ENCODE results near the gene RPL4. TPM values are rescaled to one million over a fixed set of nuclear protein-coding genes. Genes with fewer than 3 reads are reported as not detected.

RPL4 gene
- total RNA-seq, result 1,000 to 10,000 TPM; 2,498 to 2,528 TPM

DNA sequence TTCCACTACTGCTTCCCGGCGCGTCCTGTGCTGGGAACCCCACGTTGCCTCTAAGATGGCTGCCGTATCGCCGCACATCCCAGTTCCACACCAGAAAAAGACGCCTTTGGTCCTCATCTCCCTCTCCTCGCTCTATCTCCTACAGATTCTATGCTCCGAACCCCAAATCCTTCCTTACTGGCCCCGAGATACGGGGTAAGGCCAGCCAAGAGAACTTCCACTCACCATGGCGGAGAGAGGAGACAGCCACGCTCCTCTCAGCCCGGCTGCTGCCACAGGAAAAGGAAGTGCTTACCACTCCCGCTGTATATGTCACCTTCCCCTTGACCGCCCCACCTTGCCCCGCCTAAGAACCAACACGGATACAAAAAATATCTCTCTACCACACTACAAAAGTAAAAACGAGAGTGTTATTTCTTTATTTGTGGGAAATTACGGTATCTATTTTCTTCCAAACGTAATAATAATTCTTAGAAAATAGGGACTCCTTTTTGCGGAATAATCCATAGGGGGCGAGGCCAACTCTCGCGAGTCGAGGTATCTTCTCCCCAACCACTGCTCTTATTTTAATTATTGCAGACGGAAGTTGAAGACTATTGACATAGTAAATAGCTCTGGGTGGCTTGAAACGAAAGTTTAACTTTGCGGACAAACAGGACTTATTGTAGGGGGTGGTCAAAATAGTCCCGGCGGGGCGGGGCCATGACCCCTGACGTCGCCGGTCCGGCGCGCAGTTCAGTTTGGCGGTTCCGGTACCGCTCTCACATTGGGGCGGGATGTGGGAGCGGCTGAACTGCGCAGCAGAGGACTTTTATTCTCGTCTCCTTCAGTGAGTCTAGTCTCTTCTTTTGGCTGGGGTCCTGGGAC is at the start of gene RPL4, which contains the start of gene ZWILCH:
Gene RPL4, minus strand, starts transcription at position 293 of the 867 bp plus-strand sequence. Its CDS starts 65 bp downstream, at position 228.
Gene ZWILCH, plus strand, starts transcription at position 764 of the 867 bp plus-strand sequence. Its CDS starts 13 bp downstream, at position 777.
- ChIA-PET CTCF (interaction anchor here (0.6 to 1.8 kb wide), 6 partner anchors 19 to 216 kb away, joined by 3 to 6 read pairs (median 3); partner anchors contain the start of gene MAP2K1), POLR2A (interaction anchor here (0.6 to 2.6 kb wide), 18 partner anchors 8 to 562 kb away, joined by 3 to 21 read pairs (median 4); partner anchors contain the start of genes MAP2K1 and TIPIN)
- peaks cover 61% of the 10 kb centered on the region for H3K4me1 Mint-ChIP-seq (ENCODE audit: low read depth)
- H3K27ac Mint-ChIP-seq, result peak within 1 kb of the TSS; percentile 99
- H3K9me3 Mint-ChIP-seq (ENCODE audit: insufficient read depth), result no peaks in the 10 kb centered on the region
- DNase-seq (peak; percentile 88), ATAC-seq (peak; percentile 89)
- H3K27me3 Mint-ChIP-seq (ENCODE audit: low read depth), result no peaks in the 10 kb centered on the region
- peaks cover 58% of the 10 kb centered on the region for H3K36me3 Mint-ChIP-seq (ENCODE audit: low read depth)
- peak within 1 kb of the TSS; percentile 98 for H3K4me3 Mint-ChIP-seq

DNA sequence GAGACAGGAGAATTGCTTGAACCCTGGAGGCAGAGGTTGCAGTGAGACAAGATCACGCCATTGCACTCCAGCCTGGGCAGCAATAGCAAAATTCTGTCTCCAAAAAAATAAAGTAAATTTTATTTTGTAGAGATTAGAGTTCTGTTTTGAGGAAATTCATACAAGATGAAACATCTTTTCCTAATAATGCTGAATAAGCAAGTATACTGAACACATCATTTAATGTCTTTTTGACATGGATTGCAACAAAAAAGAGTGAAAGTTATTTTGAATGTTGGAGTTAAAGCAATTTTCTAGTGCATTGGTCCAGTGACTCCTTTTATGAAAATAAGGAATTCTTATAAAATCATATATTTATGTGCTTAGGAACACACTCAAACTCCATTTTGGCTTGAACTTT is 40.6 kb upstream of the RPL4 start:
- no peak overlapping the region for H3K27ac Mint-ChIP-seq
- H3K36me3 Mint-ChIP-seq (ENCODE audit: low read depth), result peaks cover 40% of the 10 kb centered on the region
- H3K9me3 Mint-ChIP-seq (ENCODE audit: insufficient read depth), result no peaks in the 10 kb centered on the region
- POLR2A ChIA-PET, result no interaction called here
- CTCF ChIA-PET, result no interaction called here
- no peak overlapping the region for H3K4me3 Mint-ChIP-seq
- no peak for ATAC-seq
- H3K4me1 Mint-ChIP-seq (ENCODE audit: low read depth), result no peaks in the 10 kb centered on the region
- H3K27me3 Mint-ChIP-seq (ENCODE audit: low read depth), result no peaks in the 10 kb centered on the region
- DNase-seq, result no peak

DNA sequence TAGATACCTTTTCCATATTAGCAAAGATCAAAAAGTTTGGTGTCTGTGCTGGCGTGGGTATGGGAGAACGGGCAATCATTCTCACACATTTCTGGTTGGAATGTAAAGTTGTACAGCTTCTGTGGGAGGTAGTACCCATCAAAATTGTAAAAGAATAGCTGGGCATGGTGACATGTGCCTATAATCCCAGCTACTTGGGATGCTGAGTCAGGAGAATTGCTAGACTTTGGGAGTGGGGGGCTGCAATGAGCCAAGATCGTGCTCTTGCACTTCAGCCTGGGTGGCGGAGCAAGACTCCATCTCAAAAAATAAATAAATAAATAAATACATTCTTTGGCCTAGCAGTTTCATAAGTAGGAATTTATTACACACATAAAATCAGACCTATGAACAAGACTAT is 38.2 kb upstream of the RPL4 start:
- CTCF ChIA-PET, result interaction anchor here (1.0 to 1.6 kb wide), 2 partner anchors 17 to 24 kb away, joined by 3 to 5 read pairs; no protein-coding TSS in a partner anchor
- POLR2A ChIA-PET, result interaction anchor here (1.1 kb wide), 1 partner anchor 19 kb away, joined by 4 read pairs; no protein-coding TSS in a partner anchor
- H3K27me3 Mint-ChIP-seq (ENCODE audit: low read depth), result no peaks in the 10 kb centered on the region

DNA sequence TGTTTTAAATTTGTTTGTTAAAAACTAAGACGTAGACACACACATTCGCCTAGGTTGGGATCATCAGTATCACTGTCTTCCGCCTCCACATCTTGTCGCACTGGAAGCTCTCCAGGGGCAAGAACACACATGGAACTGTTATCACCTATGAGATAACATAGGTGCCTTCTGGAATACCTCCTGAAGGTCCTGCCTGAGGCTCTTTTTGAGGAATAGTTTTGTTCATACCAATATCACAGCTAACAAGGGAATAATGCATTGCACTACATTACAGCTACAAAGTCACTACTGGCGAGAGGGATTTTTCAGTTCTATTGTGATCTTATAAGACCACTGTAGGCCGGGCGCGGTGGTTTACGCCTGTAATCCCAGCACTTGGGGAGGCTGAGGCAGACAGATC is 30.4 kb upstream of the RPL4 start:
- ChIA-PET POLR2A (interaction anchor here (0.6 to 1.2 kb wide), 4 partner anchors 24 to 232 kb away, joined by 3 to 4 read pairs (median 3); partner anchors contain the start of gene ZWILCH), CTCF (no interaction called here)
- H3K36me3 Mint-ChIP-seq (ENCODE audit: low read depth), result peaks cover 49% of the 10 kb centered on the region
- H3K4me3 Mint-ChIP-seq, result no peak overlapping the region
- no peak for ATAC-seq
- H3K4me1 Mint-ChIP-seq (ENCODE audit: low read depth), result no peaks in the 10 kb centered on the region
- H3K27ac Mint-ChIP-seq, result no peak overlapping the region
- no peaks in the 10 kb centered on the region for H3K9me3 Mint-ChIP-seq (ENCODE audit: insufficient read depth)
- H3K27me3 Mint-ChIP-seq (ENCODE audit: low read depth), result no peaks in the 10 kb centered on the region
- DNase-seq, result no peak

More for the DNA sequence above, 38.2 kb upstream of the RPL4 start:
- ATAC-seq (no peak), DNase-seq (no peak)
- H3K27ac Mint-ChIP-seq, result no peak overlapping the region
- H3K9me3 Mint-ChIP-seq (ENCODE audit: insufficient read depth), result no peaks in the 10 kb centered on the region
- peaks cover 45% of the 10 kb centered on the region for H3K36me3 Mint-ChIP-seq (ENCODE audit: low read depth)
- no peak overlapping the region for H3K4me3 Mint-ChIP-seq
- H3K4me1 Mint-ChIP-seq (ENCODE audit: low read depth), result no peaks in the 10 kb centered on the region

DNA sequence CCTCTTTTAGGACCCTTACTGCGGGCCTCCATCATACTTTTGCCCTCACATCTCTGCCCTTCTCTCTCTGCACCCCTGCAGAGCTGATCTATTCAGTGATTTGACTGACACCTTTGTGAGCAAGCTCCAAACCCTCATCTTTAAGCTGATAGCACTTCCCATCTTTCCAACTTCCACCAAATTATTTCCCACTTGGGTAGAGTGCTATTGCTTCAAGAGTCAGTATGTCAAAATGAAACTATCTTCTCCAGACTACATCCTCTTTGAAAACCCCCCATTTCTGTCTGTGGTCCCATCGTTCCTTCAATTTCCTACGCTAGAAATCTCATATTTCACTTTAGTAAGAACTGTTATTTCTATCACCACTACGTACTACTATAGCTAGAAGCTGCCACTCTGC is 20.2 kb upstream of the RPL4 start:
- CTCF ChIA-PET, result interaction anchor here (2.6 kb wide), 1 partner anchor 26 kb away, joined by 7 read pairs; no protein-coding TSS in a partner anchor
- POLR2A ChIA-PET, result no interaction called here
- Mint-ChIP-seq H3K27ac (peak overlapping the region; percentile 7), H3K36me3 (ENCODE audit: low read depth) (peaks cover 55% of the 10 kb centered on the region), H3K27me3 (ENCODE audit: low read depth) (no peaks in the 10 kb centered on the region), H3K4me3 (no peak overlapping the region), H3K4me1 (ENCODE audit: low read depth) (peaks cover 7% of the 10 kb centered on the region), H3K9me3 (ENCODE audit: insufficient read depth) (no peaks in the 10 kb centered on the region)
- ATAC-seq (no peak), DNase-seq (no peak)

DNA sequence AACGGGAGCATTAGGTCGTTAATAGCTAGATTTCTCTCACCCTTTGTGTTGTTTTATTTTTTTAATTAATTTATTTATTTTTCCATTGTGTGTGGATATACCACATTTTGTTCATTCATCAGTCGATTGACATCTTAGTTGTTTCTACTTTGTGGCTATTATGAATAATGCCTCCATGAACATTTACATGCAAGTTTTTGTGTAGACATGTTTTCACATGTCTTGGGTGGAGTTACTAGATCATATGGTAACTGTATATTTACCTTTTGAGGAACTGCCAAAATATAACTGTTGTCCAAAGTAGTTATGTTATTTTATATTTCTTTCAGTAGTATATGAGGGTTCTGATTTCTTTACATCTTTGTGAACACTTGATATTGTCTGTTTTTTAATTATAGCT is 19.3 kb upstream of the RPL4 start:
- H3K4me1 Mint-ChIP-seq (ENCODE audit: low read depth), result peaks cover 7% of the 10 kb centered on the region
- CTCF ChIA-PET, result interaction anchor here (0.9 to 2.6 kb wide), 2 partner anchors 19 to 25 kb away, joined by 3 to 7 read pairs; partner anchors contain the start of genes RPL4 and ZWILCH

DNA sequence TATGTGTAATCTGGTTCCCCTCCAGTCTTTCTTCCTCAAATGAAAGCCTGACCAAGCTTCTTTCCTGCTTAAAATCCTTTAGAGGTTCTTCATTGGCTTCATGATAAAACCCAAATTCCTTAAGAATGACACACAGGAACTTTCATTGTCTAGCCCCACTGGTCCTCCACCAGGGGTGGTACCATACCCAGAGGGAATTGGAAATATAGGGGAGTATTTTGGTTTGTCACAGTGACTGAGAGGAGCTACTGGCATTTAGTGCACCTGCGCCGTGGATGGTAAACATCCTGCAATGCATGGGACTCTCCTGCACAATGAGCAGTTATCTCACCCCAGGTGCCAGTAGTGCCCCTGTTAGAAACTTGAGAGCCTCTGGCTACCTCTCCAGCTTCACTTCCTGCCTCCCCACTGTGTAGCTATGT is 11.3 kb upstream of the RPL4 start:
- no peaks in the 10 kb centered on the region for H3K9me3 Mint-ChIP-seq (ENCODE audit: insufficient read depth)
- peaks cover 42% of the 10 kb centered on the region for H3K36me3 Mint-ChIP-seq (ENCODE audit: low read depth)
- H3K4me1 Mint-ChIP-seq (ENCODE audit: low read depth), result no peaks in the 10 kb centered on the region
- ChIA-PET POLR2A (no interaction called here), CTCF (no interaction called here)
- no peaks in the 10 kb centered on the region for H3K27me3 Mint-ChIP-seq (ENCODE audit: low read depth)
- no peak for DNase-seq
- peak overlapping the region; percentile 8 for H3K27ac Mint-ChIP-seq
- no peak overlapping the region for H3K4me3 Mint-ChIP-seq
- no peak for ATAC-seq

More for the DNA sequence above, 19.3 kb upstream of the RPL4 start:
- H3K27me3 Mint-ChIP-seq (ENCODE audit: low read depth), result no peaks in the 10 kb centered on the region
- DNase-seq (no peak), ATAC-seq (no peak)
- no peaks in the 10 kb centered on the region for H3K9me3 Mint-ChIP-seq (ENCODE audit: insufficient read depth)
- no peak overlapping the region for H3K4me3 Mint-ChIP-seq
- peaks cover 50% of the 10 kb centered on the region for H3K36me3 Mint-ChIP-seq (ENCODE audit: low read depth)
- no peak overlapping the region for H3K27ac Mint-ChIP-seq
- POLR2A ChIA-PET, result no interaction called here

DNA sequence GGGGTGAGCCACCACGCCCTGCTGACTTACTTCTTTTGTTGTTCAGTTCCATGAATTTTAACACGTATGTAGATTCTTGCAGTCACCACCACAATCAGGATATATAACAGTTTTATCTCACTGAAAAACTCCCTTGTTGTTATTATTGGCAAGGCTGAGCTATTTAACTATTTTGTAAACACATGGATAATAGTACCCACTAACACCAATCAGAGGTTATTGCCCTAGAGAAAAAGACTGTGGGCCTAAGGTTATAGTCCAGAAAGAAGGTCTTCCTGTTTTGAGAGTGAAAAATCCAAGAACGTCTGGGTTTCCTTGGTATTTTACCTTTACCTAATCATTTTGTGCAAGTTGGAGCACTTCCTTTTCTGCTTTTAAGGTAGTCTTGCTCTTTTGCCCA is 9.9 kb upstream of the RPL4 start:
- Mint-ChIP-seq H3K4me3 (no peak overlapping the region), H3K9me3 (ENCODE audit: insufficient read depth) (no peaks in the 10 kb centered on the region), H3K36me3 (ENCODE audit: low read depth) (peaks cover 46% of the 10 kb centered on the region), H3K27ac (no peak overlapping the region), H3K27me3 (ENCODE audit: low read depth) (no peaks in the 10 kb centered on the region), H3K4me1 (ENCODE audit: low read depth) (no peaks in the 10 kb centered on the region)
- ATAC-seq, result no peak
- ChIA-PET CTCF (interaction anchor here (2.2 kb wide), 1 partner anchor 16 kb away, joined by 7 read pairs; no protein-coding TSS in a partner anchor), POLR2A (no interaction called here)
- DNase-seq, result no peak

DNA sequence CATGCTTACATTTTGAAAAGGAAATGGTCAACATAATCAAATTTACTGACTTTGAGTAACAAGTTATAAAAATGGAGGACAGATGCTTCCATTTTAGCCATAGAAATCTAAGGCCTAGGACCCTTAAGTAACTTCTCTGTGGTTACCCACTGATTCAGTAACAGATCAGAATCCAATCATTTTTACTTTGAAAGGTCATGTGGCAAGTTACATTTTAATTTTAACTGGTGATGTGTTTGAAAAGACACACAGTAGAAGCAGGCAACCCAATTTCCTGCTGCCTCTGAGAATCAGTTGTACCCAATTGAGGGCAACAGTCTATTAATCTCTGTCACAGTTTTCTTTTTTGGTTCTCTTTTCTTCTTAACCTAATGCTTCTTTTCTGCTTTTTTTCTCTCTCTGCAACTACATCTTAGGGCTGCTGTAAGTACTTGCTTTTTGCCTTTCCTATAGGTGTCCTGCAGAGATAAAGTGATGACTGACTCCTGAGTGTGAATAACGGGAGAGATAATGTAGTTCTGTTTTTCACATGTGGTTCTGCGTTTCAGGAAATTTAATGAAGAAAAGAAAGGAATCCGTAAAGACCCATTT is 3.7 kb upstream of the RPL4 start:
- no peak for DNase-seq
- Mint-ChIP-seq H3K36me3 (ENCODE audit: low read depth) (peaks cover 32% of the 10 kb centered on the region), H3K4me1 (ENCODE audit: low read depth) (peaks cover 29% of the 10 kb centered on the region), H3K4me3 (peak overlapping the region; percentile 17), H3K9me3 (ENCODE audit: insufficient read depth) (no peaks in the 10 kb centered on the region), H3K27me3 (ENCODE audit: low read depth) (no peaks in the 10 kb centered on the region), H3K27ac (peak overlapping the region; percentile 9)
- no peak for ATAC-seq
- ChIA-PET CTCF (interaction anchor here (0.6 to 3.1 kb wide), 2 partner anchors 10 to 127 kb away, joined by 4 to 20 read pairs; partner anchors contain the start of gene SNAPC5), POLR2A (no interaction called here)

DNA sequence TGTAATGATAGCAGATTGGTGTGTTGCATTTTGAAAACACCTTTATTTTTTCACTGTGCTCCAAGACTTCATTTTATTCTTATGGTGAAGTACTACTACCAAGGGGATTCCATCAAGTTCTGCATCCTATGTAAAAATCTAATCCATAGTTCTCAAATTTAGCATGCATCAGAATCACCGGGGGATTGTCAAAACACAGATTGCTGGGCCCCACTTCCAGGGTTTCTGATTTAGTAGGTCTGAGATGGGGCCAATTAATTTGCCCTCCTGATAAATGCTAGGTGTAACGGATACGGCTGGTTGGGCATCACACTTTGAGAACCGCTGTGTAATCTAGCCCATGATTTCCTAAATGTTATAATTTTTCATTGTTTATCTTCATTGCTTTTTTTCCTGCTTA is 1.2 kb upstream of the RPL4 start:
- ATAC-seq (no peak), DNase-seq (no peak)
- peaks cover 53% of the 10 kb centered on the region for H3K36me3 Mint-ChIP-seq (ENCODE audit: low read depth)
- H3K4me1 Mint-ChIP-seq (ENCODE audit: low read depth), result peaks cover 52% of the 10 kb centered on the region
- peak overlapping the region; percentile 98 for H3K4me3 Mint-ChIP-seq
- no peaks in the 10 kb centered on the region for H3K9me3 Mint-ChIP-seq (ENCODE audit: insufficient read depth)
- CTCF ChIA-PET, result interaction anchor here (1.8 to 3.1 kb wide), 2 partner anchors 8 to 120 kb away, joined by 5 to 20 read pairs; partner anchors contain the start of genes MAP2K1 and SNAPC5
- POLR2A ChIA-PET, result interaction anchor here (0.7 to 2.6 kb wide), 11 partner anchors 9 to 714 kb away, joined by 3 to 21 read pairs (median 4); partner anchors contain the start of genes DENND4A, MAP2K1 and TIPIN
- H3K27ac Mint-ChIP-seq, result peak overlapping the region; percentile 99
- H3K27me3 Mint-ChIP-seq (ENCODE audit: low read depth), result no peaks in the 10 kb centered on the region

DNA sequence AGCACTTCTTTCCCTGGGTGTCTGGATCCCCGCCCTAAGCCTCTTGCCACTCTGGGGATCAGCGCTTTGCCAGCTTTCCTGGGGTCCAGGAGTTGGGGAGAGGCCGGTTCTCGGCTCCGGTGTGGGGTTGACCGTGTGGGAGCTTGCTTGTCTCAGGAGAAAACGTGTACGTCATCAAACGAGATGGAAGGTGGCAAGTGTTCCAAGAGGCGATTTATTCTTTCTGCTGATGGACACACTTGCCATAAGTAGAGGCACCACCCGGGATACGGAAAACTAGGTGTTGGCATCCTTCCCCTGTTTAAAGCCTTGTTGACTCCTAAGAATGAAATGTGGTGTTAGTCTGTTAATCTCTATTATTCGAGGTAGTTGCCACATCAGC is 766 bp upstream of the RPL4 start:
- peak overlapping the region; percentile 98 for H3K4me3 Mint-ChIP-seq
- ATAC-seq (no peak), DNase-seq (no peak)
- CTCF ChIA-PET, result interaction anchor here (0.6 to 3.1 kb wide), 6 partner anchors 7 to 215 kb away, joined by 3 to 20 read pairs (median 3); partner anchors contain the start of genes MAP2K1 and SNAPC5
- H3K36me3 Mint-ChIP-seq (ENCODE audit: low read depth), result peaks cover 53% of the 10 kb centered on the region
- no peaks in the 10 kb centered on the region for H3K27me3 Mint-ChIP-seq (ENCODE audit: low read depth)
- POLR2A ChIA-PET, result interaction anchor here (0.6 to 2.6 kb wide), 17 partner anchors 9 to 713 kb away, joined by 3 to 21 read pairs (median 4); partner anchors contain the start of genes DENND4A, MAP2K1 and TIPIN
- H3K4me1 Mint-ChIP-seq (ENCODE audit: low read depth), result peaks cover 55% of the 10 kb centered on the region
- peak overlapping the region; percentile 99 for H3K27ac Mint-ChIP-seq
- H3K9me3 Mint-ChIP-seq (ENCODE audit: insufficient read depth), result no peaks in the 10 kb centered on the region

Measured in activated CD8-positive, alpha-beta T cell treated with anti-CD3 and anti-CD28 coated beads, Interleukin-2, amount 10 ng/mL, durations not matched to agents 7 days and 5 days (primary cell).